Activated naive CD8-positive, alpha-beta T cell treated with anti-CD3 and anti-CD28 coated beads, Interleukin-2, amount 10 ng/mL, durations not matched to agents 7 days and 5 days (primary cell): ENCODE measurements around the gene PRKAR1B. TPM values are rescaled to one million over a fixed set of nuclear protein-coding genes. Genes with fewer than 3 reads are reported as not detected.
A peak's percentile ranks its signal among the peaks of the same experiment; 100 is the strongest.

Experiments used
- ATAC-seq: fragments of 150-1000 bp; cut with Tn5 transposase; one replicate; pipeline ENCODE4 v1.10.0; 2021; ENCODE audit warnings: low read depth, moderate library complexity
- POLR2A ChIA-PET: fragments of 350-600 bp; sonication (Branson Sonifier 250); formaldehyde crosslinking; loops from one replicate; lab custom pipeline; 2021; ENCODE audit warnings: antibody characterized with exemption; lab: Charles Lee
- DNase-seq: peaks from one replicate; pipeline ENCODE4 v3.0.0; 2021
- H3K27ac Mint-ChIP-seq: one replicate; pipeline ENCODE4 v1.8.0; 2022; ENCODE audit warnings: mild to moderate bottlenecking, mixed read lengths
- H3K27me3 Mint-ChIP-seq: one replicate; pipeline ENCODE4 v1.8.0; 2022; ENCODE audit warnings: mild to moderate bottlenecking, moderate library complexity, mixed read lengths
- H3K36me3 Mint-ChIP-seq: one replicate; pipeline ENCODE4 v1.8.0; 2021; ENCODE audit warnings: mild to moderate bottlenecking, mixed read lengths
- H3K4me1 Mint-ChIP-seq: one replicate; pipeline ENCODE4 v1.8.0; 2021; ENCODE audit warnings: mixed read lengths
- H3K4me3 Mint-ChIP-seq: one replicate; pipeline ENCODE4 v1.8.0; 2022; ENCODE audit warnings: mild to moderate bottlenecking, moderate library complexity, mixed read lengths
- H3K9me3 Mint-ChIP-seq: one replicate; pipeline ENCODE4 v1.8.0; 2021; ENCODE audit warnings: mixed read lengths
- total RNA-seq, 2 experiments: library from RNA; stranded (reverse); gene quantifications; one replicate each; pipeline ENCODE4 v1.2.3, GENCODE V29; 2021

Gene PRKAR1B
- total RNA-seq, 2 experiments from 2014 or later = 26.5 to 28.2 TPM

- Mint-ChIP-seq H3K4me3 (no peak overlapping the region), H3K27ac (no peak overlapping the region), H3K27me3 (no peaks in the 10 kb centered on the region), H3K36me3 (peaks cover 19% of the 10 kb centered on the region), H3K9me3 (peaks cover 2% of the 10 kb centered on the region), H3K4me1 (no peaks in the 10 kb centered on the region)
- DNase-seq (no peak), ATAC-seq (no peak)
- POLR2A ChIA-PET = no interaction called here
These were observed 155.2 kb downstream of the PRKAR1B start for GRCh38 chr7:571718-572415.

GRCh38 chr7:571096-571717 lies 155.9 kb downstream of the PRKAR1B start:
- H3K4me1 Mint-ChIP-seq = no peaks in the 10 kb centered on the region
- no peak for DNase-seq
- POLR2A ChIA-PET = no interaction called here
- peaks cover 2% of the 10 kb centered on the region for H3K9me3 Mint-ChIP-seq
- H3K36me3 Mint-ChIP-seq = peaks cover 16% of the 10 kb centered on the region
- no peaks in the 10 kb centered on the region for H3K27me3 Mint-ChIP-seq
- H3K27ac Mint-ChIP-seq = no peak overlapping the region
- no peak overlapping the region for H3K4me3 Mint-ChIP-seq
- no peak for ATAC-seq

- no peaks in the 10 kb centered on the region for H3K27me3 Mint-ChIP-seq
- no peak overlapping the region for H3K27ac Mint-ChIP-seq
- H3K9me3 Mint-ChIP-seq = peaks cover under 1% of the 10 kb centered on the region
- POLR2A ChIA-PET = no interaction called here
- H3K4me1 Mint-ChIP-seq = no peaks in the 10 kb centered on the region
- peaks cover 12% of the 10 kb centered on the region for H3K36me3 Mint-ChIP-seq
- DNase-seq (no peak), ATAC-seq (no peak)
- H3K4me3 Mint-ChIP-seq = no peak overlapping the region
These were observed 156.3 kb downstream of the PRKAR1B start for GRCh38 chr7:570801-571070.

- Mint-ChIP-seq H3K9me3 (no peaks in the 10 kb centered on the region), H3K4me1 (no peaks in the 10 kb centered on the region), H3K36me3 (peaks cover 9% of the 10 kb centered on the region), H3K27me3 (no peaks in the 10 kb centered on the region), H3K27ac (no peak overlapping the region), H3K4me3 (no peak overlapping the region)
- POLR2A ChIA-PET = no interaction called here
- ATAC-seq (no peak), DNase-seq (no peak)
These were observed 156.9 kb downstream of the PRKAR1B start for GRCh38 chr7:569996-570800.

GRCh38 chr7:569071-569855 lies 157.8 kb downstream of the PRKAR1B start:
- Mint-ChIP-seq H3K36me3 (peaks cover 6% of the 10 kb centered on the region), H3K27ac (no peak overlapping the region)

GRCh38 chr7:568031-568951 lies 158.8 kb downstream of the PRKAR1B start:
- peaks cover 6% of the 10 kb centered on the region for H3K36me3 Mint-ChIP-seq
- POLR2A ChIA-PET = no interaction called here
- H3K4me1 Mint-ChIP-seq = no peaks in the 10 kb centered on the region
- DNase-seq (no peak), ATAC-seq (no peak)
- no peak overlapping the region for H3K4me3 Mint-ChIP-seq
- no peaks in the 10 kb centered on the region for H3K27me3 Mint-ChIP-seq
- no peaks in the 10 kb centered on the region for H3K9me3 Mint-ChIP-seq
- no peak overlapping the region for H3K27ac Mint-ChIP-seq

More at GRCh38 chr7:569071-569855, 157.8 kb downstream of the PRKAR1B start:
- ATAC-seq (no peak), DNase-seq (no peak)
- H3K4me3 Mint-ChIP-seq = no peak overlapping the region
- no peaks in the 10 kb centered on the region for H3K9me3 Mint-ChIP-seq
- H3K27me3 Mint-ChIP-seq = no peaks in the 10 kb centered on the region
- H3K4me1 Mint-ChIP-seq = no peaks in the 10 kb centered on the region
- POLR2A ChIA-PET = no interaction called here

GRCh38 chr7:567305-567883 lies 159.7 kb downstream of the PRKAR1B start:
- Mint-ChIP-seq H3K4me1 (no peaks in the 10 kb centered on the region), H3K27me3 (no peaks in the 10 kb centered on the region), H3K9me3 (no peaks in the 10 kb centered on the region), H3K4me3 (no peak overlapping the region), H3K36me3 (peaks cover 6% of the 10 kb centered on the region), H3K27ac (no peak overlapping the region)
- no peak for DNase-seq
- POLR2A ChIA-PET = no interaction called here
- no peak for ATAC-seq

- no peaks in the 10 kb centered on the region for H3K4me1 Mint-ChIP-seq
- H3K36me3 Mint-ChIP-seq = peaks cover 6% of the 10 kb centered on the region
- H3K9me3 Mint-ChIP-seq = no peaks in the 10 kb centered on the region
- H3K4me3 Mint-ChIP-seq = no peak overlapping the region
- POLR2A ChIA-PET = no interaction called here
- H3K27ac Mint-ChIP-seq = no peak overlapping the region
- no peak for ATAC-seq
- no peak for DNase-seq
- H3K27me3 Mint-ChIP-seq = no peaks in the 10 kb centered on the region
These were observed 161.0 kb downstream of the PRKAR1B start for GRCh38 chr7:566100-566499.

GRCh38 chr7:564176-564865 lies 162.8 kb downstream of the PRKAR1B start:
- H3K9me3 Mint-ChIP-seq = no peaks in the 10 kb centered on the region

GRCh38 chr7:563629-564170 lies 163.4 kb downstream of the PRKAR1B start:
- Mint-ChIP-seq H3K36me3 (peaks cover 5% of the 10 kb centered on the region), H3K9me3 (no peaks in the 10 kb centered on the region), H3K4me3 (no peak overlapping the region), H3K27me3 (no peaks in the 10 kb centered on the region), H3K4me1 (no peaks in the 10 kb centered on the region), H3K27ac (no peak overlapping the region)
- DNase-seq (no peak), ATAC-seq (no peak)
- POLR2A ChIA-PET = no interaction called here

More at GRCh38 chr7:564176-564865, 162.8 kb downstream of the PRKAR1B start:
- DNase-seq (no peak), ATAC-seq (no peak)
- peaks cover 6% of the 10 kb centered on the region for H3K36me3 Mint-ChIP-seq
- no peak overlapping the region for H3K27ac Mint-ChIP-seq
- H3K4me1 Mint-ChIP-seq = no peaks in the 10 kb centered on the region
- no peaks in the 10 kb centered on the region for H3K27me3 Mint-ChIP-seq
- H3K4me3 Mint-ChIP-seq = no peak overlapping the region
- POLR2A ChIA-PET = no interaction called here

GRCh38 chr7:562789-563628 lies 164.1 kb downstream of the PRKAR1B start:
- POLR2A ChIA-PET = no interaction called here
- Mint-ChIP-seq H3K4me3 (no peak overlapping the region), H3K36me3 (peaks cover 4% of the 10 kb centered on the region), H3K4me1 (no peaks in the 10 kb centered on the region), H3K27ac (peak overlapping the region; percentile 26), H3K9me3 (no peaks in the 10 kb centered on the region), H3K27me3 (no peaks in the 10 kb centered on the region)
- DNase-seq = no peak
- ATAC-seq = peak; percentile 16
